Measurements from ENCODE around the gene LDLRAD3.
"Not testable (repeated sequence)": the region's sequence is repeated elsewhere in the genome, so short reads cannot be mapped to it uniquely, and the experiment has no call there.

Gene LDLRAD3

GRCh38 chr11:36164506-36165250, 220.8 kb downstream of the LDLRAD3 start:
- no peak for DNase-seq (ENCODE audit: low read depth)

GRCh38 chr11:36165621-36166397, 221.9 kb downstream of the LDLRAD3 start:
- DNase-seq (ENCODE audit: low read depth): no peak

- no peak for DNase-seq (ENCODE audit: low read depth)
Observed at GRCh38 chr11:36167073-36167472, 223.2 kb downstream of the LDLRAD3 start.

DNA sequence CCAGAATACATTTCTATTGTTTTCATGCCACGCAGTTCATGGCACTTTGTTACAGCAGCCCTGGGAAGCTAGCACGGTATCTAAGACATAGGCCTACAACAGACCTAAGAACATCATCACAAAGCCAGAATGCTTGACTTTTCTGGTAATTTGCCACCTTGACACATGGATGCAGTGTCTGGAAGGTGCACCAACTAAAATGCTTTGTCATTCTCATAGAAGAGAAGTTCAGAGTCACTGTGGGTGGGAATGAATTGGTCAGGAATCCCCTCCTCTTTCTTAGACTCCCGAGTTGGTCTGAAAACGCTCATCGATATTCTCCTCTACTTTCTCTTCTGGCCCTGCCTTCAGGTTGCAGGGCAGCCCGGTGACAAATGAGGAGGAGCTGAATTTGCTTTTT, 223.9 kb downstream of the LDLRAD3 start:
- DNase-seq (ENCODE audit: low read depth): no peak

DNA sequence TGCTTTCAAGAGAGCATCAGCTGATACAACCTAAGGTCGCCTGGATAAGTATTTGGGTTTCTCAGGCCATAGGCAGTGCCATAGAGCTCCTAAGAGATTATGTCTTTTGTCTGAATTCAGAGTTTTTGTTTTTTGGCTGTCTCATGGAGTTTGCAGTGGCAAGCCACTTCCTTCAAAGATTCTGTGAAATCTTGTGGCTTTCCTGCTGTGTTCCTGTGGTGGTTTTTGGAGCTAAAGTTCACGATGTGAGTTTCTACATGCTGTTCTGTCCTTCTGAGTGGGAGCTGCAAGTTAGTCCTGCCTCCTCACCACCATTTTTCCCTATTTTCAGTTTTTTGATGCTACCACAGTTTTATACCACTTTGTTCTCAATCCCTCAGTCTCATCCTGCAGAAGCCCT, 234.0 kb downstream of the LDLRAD3 start:
- DNase-seq (ENCODE audit: low read depth): no peak

DNA sequence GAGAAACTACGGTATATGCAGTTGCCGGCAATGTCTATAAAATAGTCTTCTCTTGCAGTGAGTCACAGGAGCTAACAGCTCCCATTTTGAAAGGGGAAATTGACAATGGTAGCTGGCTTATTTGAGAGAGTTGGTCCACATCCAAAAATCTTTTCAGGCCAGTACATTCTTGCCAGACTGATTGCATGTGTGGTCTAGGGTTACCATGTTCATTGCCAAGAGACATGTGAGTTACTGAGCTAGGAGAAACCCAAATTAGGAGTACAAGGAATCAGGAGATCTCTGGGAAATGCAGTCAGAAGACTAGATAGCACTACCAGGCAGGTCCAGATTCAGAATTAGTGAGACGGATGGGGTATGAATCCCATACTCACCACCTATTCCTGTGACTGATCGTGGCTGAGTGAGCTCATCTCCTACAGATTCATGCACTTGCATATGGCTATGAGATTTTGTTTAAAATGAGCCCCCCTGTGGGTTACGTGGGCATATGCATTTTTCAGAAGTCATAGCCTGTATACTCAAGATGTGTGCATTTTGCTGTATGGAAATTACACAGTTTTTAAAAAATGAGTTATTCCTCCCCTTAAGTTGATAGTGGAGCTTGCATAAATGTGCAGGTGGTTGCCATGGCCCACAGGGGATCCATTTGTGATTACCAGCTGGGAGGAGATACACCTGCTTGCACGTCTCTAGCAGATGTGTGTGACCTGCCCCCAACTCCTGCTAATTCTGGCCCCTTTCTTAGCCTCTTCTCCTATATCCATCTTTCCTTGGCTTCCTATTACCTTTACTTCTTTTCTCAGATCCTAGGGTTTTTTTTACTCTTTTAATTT, 242.7 kb downstream of the LDLRAD3 start:
- no peak for DNase-seq (ENCODE audit: low read depth)

DNA sequence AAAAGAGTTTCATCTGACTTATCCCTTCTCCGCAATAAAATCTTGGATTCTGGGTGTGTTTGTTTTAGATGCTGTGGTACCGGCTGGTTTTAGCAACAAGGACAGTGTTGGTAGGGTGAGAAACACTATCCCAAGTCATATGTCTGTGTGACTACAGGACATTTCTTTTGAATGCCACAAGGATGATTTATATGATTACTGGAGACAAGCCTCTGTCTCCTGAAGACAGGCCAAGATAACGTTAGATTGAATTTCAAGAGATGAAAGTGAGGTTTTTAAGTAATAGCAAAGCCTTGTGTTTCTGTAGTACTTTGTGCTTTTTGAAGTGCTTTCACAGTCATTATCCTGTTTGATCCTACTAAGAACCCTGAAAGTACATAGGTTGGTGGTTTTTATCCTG, 243.8 kb downstream of the LDLRAD3 start:
- DNase-seq (ENCODE audit: low read depth): no peak

GRCh38 chr11:36189735-36190134, 245.9 kb downstream of the LDLRAD3 start:
- not testable (repeated sequence) for DNase-seq (ENCODE audit: low read depth)

DNA sequence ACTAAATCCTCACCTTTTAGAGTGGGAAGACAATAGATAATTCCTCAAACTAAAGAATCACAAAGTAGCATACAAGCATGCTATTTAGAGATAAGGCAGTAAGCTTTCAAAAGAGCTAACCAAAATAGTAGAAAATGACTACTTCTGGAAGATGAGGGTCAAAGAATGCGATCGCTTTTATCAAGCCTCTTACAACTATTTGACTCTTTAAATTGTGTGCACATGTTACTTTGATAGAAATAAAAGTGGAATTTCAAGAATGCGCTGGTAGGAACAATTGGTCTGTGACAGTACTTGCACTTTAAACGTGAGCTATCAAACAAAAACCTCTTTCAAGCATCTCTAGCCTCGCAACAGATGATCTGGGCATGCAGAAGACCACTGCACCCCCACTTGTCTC, 248.1 kb downstream of the LDLRAD3 start:
- DNase-seq (ENCODE audit: low read depth): no peak

- no peak for DNase-seq (ENCODE audit: low read depth)
Observed at GRCh38 chr11:36192425-36193289, 248.8 kb downstream of the LDLRAD3 start.

DNA sequence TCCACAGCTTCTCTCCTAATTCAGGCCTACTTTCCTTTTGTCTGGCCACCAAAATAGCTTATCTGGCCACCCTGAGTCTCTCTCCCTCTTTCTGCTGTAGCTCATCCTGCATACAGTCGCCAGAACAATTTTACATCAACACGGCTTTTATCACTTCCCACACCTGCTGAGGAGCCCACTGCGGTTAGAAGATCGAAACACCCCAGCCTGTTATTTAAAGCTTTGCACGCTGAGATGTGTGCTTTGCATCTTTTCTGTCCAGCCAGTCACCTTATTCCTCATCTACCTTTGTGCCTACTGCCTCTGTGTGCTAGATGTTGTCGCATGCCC, 249.4 kb downstream of the LDLRAD3 start:
- DNase-seq (ENCODE audit: low read depth): no peak

DNA sequence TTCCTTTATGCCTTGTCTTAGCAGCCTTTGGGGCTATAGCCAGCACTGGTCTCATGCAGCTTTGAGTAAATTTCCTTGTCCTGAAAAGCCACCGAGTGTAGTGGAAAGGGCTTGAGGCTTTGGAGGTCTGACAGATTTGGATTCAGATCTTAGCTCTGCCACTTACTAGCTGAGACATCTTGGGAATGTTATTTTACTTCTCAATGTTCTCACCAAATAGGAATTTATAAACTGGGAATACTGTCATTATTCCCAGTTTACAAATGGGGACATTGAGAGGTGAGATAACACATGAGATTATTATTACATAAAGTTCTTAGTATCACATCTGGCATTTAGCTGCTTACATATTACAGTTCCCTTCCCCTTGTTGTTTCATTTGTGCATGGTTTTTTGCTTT, 249.9 kb downstream of the LDLRAD3 start:
- no peak for DNase-seq (ENCODE audit: low read depth)

DNA sequence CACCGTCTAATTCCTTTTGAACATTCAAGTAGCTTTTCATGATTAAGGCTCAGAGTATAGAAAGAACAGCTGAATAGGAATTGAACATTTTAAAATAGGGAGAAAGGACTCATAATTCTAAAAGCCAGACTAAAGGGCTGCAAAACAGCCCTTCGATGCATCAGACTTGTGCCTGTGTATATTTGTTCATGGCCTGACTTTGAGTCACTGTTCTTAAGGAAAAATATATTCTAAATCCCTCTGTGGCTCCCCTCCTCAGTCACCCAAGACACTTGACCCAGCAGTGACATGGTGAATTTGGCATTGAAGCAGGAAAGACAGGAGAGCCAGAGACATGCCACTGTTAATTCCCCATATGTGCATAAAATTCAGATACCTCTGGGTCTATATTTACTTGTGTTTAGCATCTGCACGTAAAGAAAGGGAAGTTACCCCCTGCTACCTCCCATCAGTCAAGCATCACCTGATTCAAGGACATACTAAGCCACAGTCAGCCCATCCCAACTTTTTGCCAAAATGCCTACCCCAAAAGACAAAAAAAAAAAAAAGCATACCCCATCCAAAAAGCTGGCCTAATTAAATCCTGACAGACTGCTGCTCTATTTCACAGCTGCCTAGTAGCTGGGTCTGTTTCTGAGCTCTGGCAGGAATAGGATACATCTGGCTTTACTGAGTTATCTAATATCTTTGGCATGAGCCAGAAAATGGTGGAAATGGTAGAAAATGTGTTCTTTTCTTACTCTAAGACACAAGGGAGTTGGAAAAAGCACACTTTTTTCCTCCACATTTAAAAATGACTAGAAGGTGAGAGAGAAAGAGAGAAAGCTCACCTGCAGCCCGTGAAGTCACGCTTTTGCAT, 251.9 kb downstream of the LDLRAD3 start:
- DNase-seq (ENCODE audit: low read depth): no peak

- no peak for DNase-seq (ENCODE audit: low read depth)
Observed at GRCh38 chr11:36196411-36196998, 252.6 kb downstream of the LDLRAD3 start.

GRCh38 chr11:36201411-36201810, 257.5 kb downstream of the LDLRAD3 start:
- DNase-seq (ENCODE audit: low read depth): no peak

- no peak for DNase-seq (ENCODE audit: low read depth)
Observed at GRCh38 chr11:36205536-36205935, 261.7 kb downstream of the LDLRAD3 start.

- no peak for DNase-seq (ENCODE audit: low read depth)
Observed at GRCh38 chr11:36210529-36210928, 266.7 kb downstream of the LDLRAD3 start.

DNA sequence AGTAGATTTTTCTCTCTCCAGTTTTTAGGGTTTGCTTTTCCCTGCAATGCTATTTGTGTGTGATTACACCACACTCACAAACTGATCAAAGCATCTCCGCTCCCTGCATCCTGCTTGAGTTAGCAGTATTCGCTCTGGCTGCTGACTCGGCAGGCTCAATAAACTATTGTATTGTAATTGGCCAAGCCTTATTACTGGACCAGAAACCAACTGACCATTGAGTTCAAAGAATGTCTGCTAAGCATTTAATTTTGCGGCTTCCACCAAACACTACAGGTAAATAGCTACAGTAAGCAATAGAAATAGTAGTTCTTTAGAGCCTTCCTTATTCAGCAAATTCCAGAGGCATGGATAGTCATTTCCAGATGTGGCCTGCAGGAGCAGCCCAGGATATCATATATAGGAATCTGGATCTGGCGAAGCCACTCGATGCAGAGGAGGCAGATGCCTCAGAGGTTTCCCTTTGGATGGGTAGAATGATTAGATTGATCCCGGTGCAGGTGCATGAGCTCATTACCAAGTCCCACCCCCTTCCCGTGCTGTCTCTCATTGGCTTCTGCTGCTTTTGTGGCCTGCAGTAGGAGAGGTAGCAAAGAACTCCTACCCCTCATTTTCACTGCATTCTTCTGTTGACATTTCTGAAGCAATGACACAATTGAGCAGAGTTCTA, 268.0 kb downstream of the LDLRAD3 start:
- no peak for DNase-seq (ENCODE audit: low read depth)

DNA sequence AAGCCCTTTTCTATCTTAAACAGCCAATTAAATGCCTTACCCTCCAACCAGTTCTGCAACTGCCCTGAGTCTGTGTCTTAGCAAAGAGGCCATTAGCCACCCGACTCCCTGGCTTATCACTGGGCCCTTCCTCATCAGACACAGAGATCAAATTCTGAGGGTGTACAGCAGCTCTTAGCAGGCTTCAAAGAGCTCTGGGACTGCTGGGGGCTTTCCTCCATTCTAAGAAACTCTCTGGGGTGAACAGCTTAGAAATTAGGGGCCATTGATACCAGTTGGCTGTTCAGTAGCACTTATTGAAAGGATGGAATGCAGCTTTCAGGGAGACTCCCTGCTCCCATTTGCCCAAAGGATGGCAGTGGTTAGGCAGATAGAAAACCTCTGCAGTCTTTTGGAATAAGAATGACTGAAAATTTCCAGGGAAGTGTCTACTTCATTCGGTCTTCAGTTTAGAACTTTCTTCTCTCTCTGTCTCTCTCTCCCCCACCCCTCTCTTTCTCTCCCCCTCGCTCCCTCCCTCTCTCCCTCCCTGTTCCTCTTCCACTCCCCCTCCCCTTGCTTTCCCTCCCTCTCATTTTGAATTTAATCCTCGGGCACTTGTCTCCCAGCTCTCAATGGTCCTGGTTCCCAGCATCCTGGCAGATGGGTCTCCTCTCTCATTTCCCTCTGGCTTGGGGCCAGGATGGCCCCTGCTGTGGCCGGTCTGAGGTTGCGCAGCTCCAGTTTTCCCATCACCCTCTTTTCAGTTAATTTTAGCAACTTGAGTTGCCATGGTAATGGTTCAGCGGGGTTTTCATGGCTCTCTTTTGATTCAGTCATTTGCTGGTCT, 268.9 kb downstream of the LDLRAD3 start:
- DNase-seq (ENCODE audit: low read depth): no peak
